ENCODE results near the gene ABCC11. TPM values are rescaled to one million over a fixed set of nuclear protein-coding genes. Genes with fewer than 3 reads are reported as not detected.

The ABCC11 gene
- total and polyA plus RNA-seq, 2 of the 4 experiments (the other 2 are of a cell fraction), result 0.09 to 0.18 TPM

GRCh38 chr16:48217708-48218107 is 29.6 kb downstream of the ABCC11 start:
- CTCF ChIA-PET, result no interaction called here
- in situ Hi-C loops (cut with MboI; ENCODE audit: low sequenced_read_pairs), result no loop called here
- intact Hi-C loops (cut with micrococcal nuclease), result no loop called here
- no CpG with 5 or more reads among the region's 2 CpGs for WGBS, 2 experiments (ENCODE audit: extremely low coverage in 2 of 2, insufficient read length in 1 of 2)
- H3K9me3 ChIP-seq (ENCODE audit: control insufficient read depth, insufficient read depth, low read length), result no peaks in the 10 kb centered on the region
- H3K27me3 ChIP-seq (ENCODE audit: control insufficient read depth, insufficient read depth, low read length), result peaks cover 28% of the 10 kb centered on the region
- dilution Hi-C loops (cut with HindIII; ENCODE audit: low sequenced_read_pairs, unreplicated experiment), result no loop called here
- no peak overlapping the region for H2AFZ ChIP-seq (replicated peaks; ENCODE audit: low read length, poor library complexity)
- no peak overlapping the region for H3K18ac ChIP-seq (ENCODE audit: low read depth, low read length)
- no peaks in the 10 kb centered on the region for H3K36me3 ChIP-seq (ENCODE audit: control insufficient read depth, insufficient read depth, low read length)
- POLR2A ChIA-PET (ENCODE audit: unreplicated experiment), result no interaction called here
- no peaks in the 10 kb centered on the region for H4K20me1 ChIP-seq (ENCODE audit: insufficient read depth, low read length)
- H2AK9ac ChIP-seq (replicated peaks; ENCODE audit: low read depth, low read length, poor library complexity), result no peak overlapping the region
- H4K5ac ChIP-seq (ENCODE audit: low read depth, low read length), result no peak overlapping the region
- no peak overlapping the region for H3K9ac ChIP-seq (ENCODE audit: low read depth, low read length)
- H2AK5ac ChIP-seq (ENCODE audit: low read depth, low read length), result no peak overlapping the region
- H3K56ac ChIP-seq (ENCODE audit: extremely low read depth, insufficient read depth, low read length), result no peak overlapping the region
- H3K14ac ChIP-seq (replicated peaks; ENCODE audit: low read depth, low read length), result no peak overlapping the region
- no peak overlapping the region for H2BK20ac ChIP-seq (ENCODE audit: low read depth, low read length)
- no peak overlapping the region for H4K8ac ChIP-seq (ENCODE audit: low read depth in 2 of 2, low read length in 2 of 2)
- H3K4ac ChIP-seq (ENCODE audit: low read depth, low read length), result no peak overlapping the region
- no peaks in the 10 kb centered on the region for H3K4me1 ChIP-seq (ENCODE audit: control insufficient read depth, insufficient read depth, low read length)
- no peaks in the 10 kb centered on the region for H3K79me1 ChIP-seq (ENCODE audit: low read depth in 1 of 2, low read length in 2 of 2)
- TF ChIP-seq FOS (IDR thresholded peaks at IDR 0.05; ENCODE audit: low read depth, low read length) (no peak), CEBPB (IDR thresholded peaks at IDR 0.05; ENCODE audit: low read depth, low read length) (peak; percentile 56)
- H3K4me3 ChIP-seq (ENCODE audit: insufficient read depth, low read depth, low read length), result no peak overlapping the region
- no peak overlapping the region for H3K4me2 ChIP-seq (ENCODE audit: low read depth, low read length)
- H3K23ac ChIP-seq (ENCODE audit: low read depth, low read length), result no peak overlapping the region
- H4K91ac ChIP-seq (ENCODE audit: insufficient read depth, low read depth, low read length), result no peak overlapping the region
- no peak for DNase-seq
- H3K27ac ChIP-seq (ENCODE audit: insufficient read depth, low read length), result no peak overlapping the region
- no peak overlapping the region for H2BK5ac ChIP-seq (ENCODE audit: low read depth, low read length, poor library complexity, severe bottlenecking)
- no peak overlapping the region for H2BK120ac ChIP-seq (ENCODE audit: low read depth, low read length)
- H3K9me1 ChIP-seq (ENCODE audit: insufficient read depth, low read length), result no peaks in the 10 kb centered on the region
- BruUV-seq (replicated peaks), result no TSS peak
- H2BK15ac ChIP-seq (ENCODE audit: low read depth, low read length), result no peak overlapping the region
- ATAC-seq (ENCODE audit: low read depth), result no peak

Data from IMR-90 (cell line).